Naive thymus-derived CD4-positive, alpha-beta T cell (primary cell): ENCODE results near the gene GCLM. TPM values are rescaled to one million over a fixed set of nuclear protein-coding genes. Genes with fewer than 3 reads are reported as not detected.

Experiments
- ATAC-seq: fragments of 150-1000 bp; cut with Tn5 transposase; 2 replicates; pipeline ENCODE4 v1.10.0; 2021; ENCODE audit warnings: mild to moderate bottlenecking, moderate library complexity
- CTCF ChIA-PET: fragments of 350-600 bp; sonication (Branson Sonifier 250); formaldehyde crosslinking; loops from one replicate; lab custom pipeline; 2021; ENCODE audit warnings: antibody characterized with exemption; lab: Charles Lee
- POLR2A ChIA-PET: fragments of 350-600 bp; sonication (Branson Sonifier 250); formaldehyde crosslinking; loops from one replicate; lab custom pipeline; 2021; ENCODE audit warnings: antibody characterized with exemption, inconsistent platforms; lab: Charles Lee
- DNase-seq, 9 donors: peaks; one replicate each; pipeline versions ENCODE4 v3.0.0 to v3.0.0-alpha.2; 2020 to 2022; ENCODE audit warnings: mixed read lengths in 1 of 9
- H3K27ac ChIP-seq: one replicate; pipeline ENCODE4 v1.7.0; 2013; ENCODE audit warnings: mild to moderate bottlenecking, low read depth, low read length, moderate library complexity
- H3K27me3 ChIP-seq, 2 donors: one replicate each; pipeline ENCODE4 v1.7.0; 2013; ENCODE audit warnings: low read length in 2 of 2, mild to moderate bottlenecking in 2 of 2, moderate library complexity in 2 of 2; ENCODE audit not compliant: control insufficient read depth in 2 of 2, insufficient read depth in 2 of 2
- H3K36me3 ChIP-seq, 3 experiments: 1 replicate in 2 of 3; 2 replicates in 1 of 3; pipeline ENCODE4 v1.7.0; 2013; ENCODE audit warnings: low read length in 3 of 3, mild to moderate bottlenecking in 3 of 3, moderate library complexity in 1 of 3; ENCODE audit not compliant: insufficient read depth in 3 of 3, control insufficient read depth in 2 of 3
- H3K4me1 ChIP-seq, 2 donors: one replicate each; pipeline ENCODE4 v1.7.0; 2013; ENCODE audit warnings: low read length in 2 of 2, mild to moderate bottlenecking in 2 of 2, moderate library complexity in 1 of 2; ENCODE audit not compliant: control insufficient read depth in 2 of 2, insufficient read depth in 2 of 2
- H3K4me3 ChIP-seq: 2 replicates; pipeline ENCODE4 v1.7.0; 2013; ENCODE audit warnings: mild to moderate bottlenecking, low read length
- H3K9me3 ChIP-seq, 3 experiments: 1 replicate in 2 of 3; 2 replicates in 1 of 3; pipeline ENCODE4 v1.7.0; 2013; ENCODE audit warnings: low read length in 3 of 3; ENCODE audit not compliant: control insufficient read depth in 2 of 3
- H3K27ac Mint-ChIP-seq, 9 donors: one replicate each; pipeline ENCODE4 v1.8.0; 2020 to 2022; ENCODE audit warnings: mixed read lengths in 9 of 9, mild to moderate bottlenecking in 8 of 9, moderate library complexity in 5 of 9, inconsistent platforms in 2 of 9
- H3K27me3 Mint-ChIP-seq, 5 donors: one replicate each; pipeline ENCODE4 v1.8.0; 2021 to 2022; ENCODE audit warnings: mixed read lengths in 5 of 5, mild to moderate bottlenecking in 1 of 5
- H3K36me3 Mint-ChIP-seq, 5 donors: one replicate each; pipeline ENCODE4 v1.8.0; 2020 to 2022; ENCODE audit warnings: mixed read lengths in 5 of 5, mild to moderate bottlenecking in 3 of 5, inconsistent platforms in 1 of 5
- H3K4me1 Mint-ChIP-seq, 7 donors: one replicate each; pipeline ENCODE4 v1.8.0; 2020 to 2022; ENCODE audit warnings: mixed read lengths in 7 of 7, mild to moderate bottlenecking in 3 of 7, inconsistent platforms in 1 of 7
- H3K4me3 Mint-ChIP-seq, 10 donors: one replicate each; pipeline ENCODE4 v1.8.0; 2020 to 2022; ENCODE audit warnings: mild to moderate bottlenecking in 10 of 10, mixed read lengths in 10 of 10, moderate library complexity in 6 of 10, inconsistent platforms in 2 of 10
- H3K9me3 Mint-ChIP-seq, 11 donors: one replicate each; pipeline ENCODE4 v1.8.0; 2020 to 2022; ENCODE audit warnings: mixed read lengths in 11 of 11, mild to moderate bottlenecking in 4 of 11, inconsistent platforms in 1 of 11, moderate library complexity in 1 of 11
- intact Hi-C, 2 donors: fragments of 100-400 bp; cut with micrococcal nuclease; formaldehyde crosslinking; loops; one replicate each; pipeline ENCODE4 v1.15.1; 2023
- microRNA-seq: library from miRNA; unstranded; fragments of <30 nt; microRNA quantifications from one replicate; pipeline ENCODE4 v1.2.0, GENCODE V29; 2022; ENCODE audit warnings: borderline microRNAs expressed
- polyA plus RNA-seq, 2 donors: library from polyadenylated mRNA; unstranded; fragments of 300-500 nt; fragmentation: Illumina TruSeq; gene quantifications; one replicate each; pipeline ENCODE4 v1.2.3, GENCODE V29; 2021
- total RNA-seq, 6 experiments: library from RNA in 5 of 6; stranded (reverse) in 5 of 6; gene quantifications; 1 replicate in 5 of 6; 2 replicates in 1 of 6; pipeline ENCODE4 v1.2.3 and lab custom pipeline; 2021 to 2026

Gene GCLM
- total and polyA plus RNA-seq, 7 experiments from 2014 or later = 6.4 to 23.8 (median 11.5) TPM

GRCh38 chr1:93839753-93840152 is 69.5 kb downstream of the GCLM start:
- ChIA-PET CTCF (no interaction called here), POLR2A (no interaction called here)
- H3K27me3 Mint-ChIP-seq = peaks cover 0 to 5% (median 3%) of the 10 kb centered on the region in 5 donors
- H3K27ac Mint-ChIP-seq = peak overlapping the region in 1 of 9 donors; percentile 11
- intact Hi-C loops = loop anchor here (5.0 to 10.0 kb wide), 3 partner anchors 537 to 1355 kb away; partner anchors contain the start of gene GFI1 (in 1 of the 2)
- peaks cover 3 to 6% (median 3%) of the 10 kb centered on the region in 5 donors for H3K36me3 Mint-ChIP-seq
- no peak overlapping the region for H3K4me3 Mint-ChIP-seq
- H3K9me3 Mint-ChIP-seq = peaks cover 0 to 5% (median 2%) of the 10 kb centered on the region in 11 donors
- H3K9me3 ChIP-seq = no peaks in the 10 kb centered on the region
- peaks cover 6 to 12% (median 6%) of the 10 kb centered on the region in 7 donors for H3K4me1 Mint-ChIP-seq
- H3K27ac ChIP-seq = no peak overlapping the region
- no peak overlapping the region for H3K4me3 ChIP-seq
- H3K27me3 ChIP-seq = no peaks in the 10 kb centered on the region
- DNase-seq (no peak), ATAC-seq (no peak)
- no peaks in the 10 kb centered on the region for H3K36me3 ChIP-seq
- H3K4me1 ChIP-seq = peaks cover 0 to 8% of the 10 kb centered on the region in 2 donors

GRCh38 chr1:93839307-93839706 is 69.9 kb downstream of the GCLM start:
- Histone ChIP-seq H3K27ac (no peak overlapping the region), H3K9me3 (no peaks in the 10 kb centered on the region), H3K27me3 (no peaks in the 10 kb centered on the region), H3K4me3 (no peak overlapping the region), H3K4me1 (peaks cover 0 to 4% of the 10 kb centered on the region in 2 donors), H3K36me3 (no peaks in the 10 kb centered on the region)
- H3K9me3 Mint-ChIP-seq = peaks cover 1 to 8% (median 6%) of the 10 kb centered on the region in 11 donors
- H3K27ac Mint-ChIP-seq = no peak overlapping the region
- no peak overlapping the region for H3K4me3 Mint-ChIP-seq
- ATAC-seq (peak; percentile 44), DNase-seq (no peak)
- H3K36me3 Mint-ChIP-seq = peaks cover 3 to 11% (median 7%) of the 10 kb centered on the region in 5 donors
- H3K4me1 Mint-ChIP-seq = peaks cover 2 to 7% (median 3%) of the 10 kb centered on the region in 7 donors
- H3K27me3 Mint-ChIP-seq = peaks cover 0 to 5% (median 3%) of the 10 kb centered on the region in 5 donors
- ChIA-PET POLR2A (no interaction called here), CTCF (no interaction called here)
- intact Hi-C loops = no loop called here

GRCh38 chr1:93837961-93838360 is 71.3 kb downstream of the GCLM start:
- H3K36me3 ChIP-seq = no peaks in the 10 kb centered on the region
- H3K27ac ChIP-seq = no peak overlapping the region
- Mint-ChIP-seq H3K27me3 (peaks cover 0 to 5% (median 3%) of the 10 kb centered on the region in 5 donors), H3K4me3 (no peak overlapping the region), H3K4me1 (peaks cover 0 to 6% (median 0%) of the 10 kb centered on the region in 7 donors), H3K36me3 (peaks cover 8 to 16% (median 12%) of the 10 kb centered on the region in 5 donors), H3K9me3 (peaks cover 5 to 17% (median 12%) of the 10 kb centered on the region in 11 donors), H3K27ac (no peak overlapping the region)
- ChIA-PET POLR2A (no interaction called here), CTCF (no interaction called here)
- no peak for ATAC-seq
- DNase-seq = no peak
- H3K9me3 ChIP-seq = peaks cover 0 to 4% (median 0%) of the 10 kb centered on the region in 3 experiments
- no peak overlapping the region for H3K4me3 ChIP-seq
- H3K4me1 ChIP-seq = no peaks in the 10 kb centered on the region
- H3K27me3 ChIP-seq = no peaks in the 10 kb centered on the region
- intact Hi-C loops = no loop called here

Small RNAs within 50 kb of the gene (microRNA-seq; reads per million reads assigned to microRNA genes)
- gene MIR760 = 8.3 reads per million, percentile 15 among the genes with 10 or more reads in this experiment

Other genes with a start within 250 kb of the GCLM start
- 1 to 10 TPM in 1 of 5 experiments, under 1 TPM in 4; 0.75 to 1.7 (median 0.85) TPM for gene BCAR3, start 227.6 kb downstream of the GCLM start, total RNA-seq
- gene BCAR3, start 227.6 kb downstream of the GCLM start, polyA plus RNA-seq = under 1 TPM; 0.22 to 0.31 TPM
- 10 to 100 TPM; 51.8 to 84.2 (median 77.5) TPM for gene DNTTIP2, start 30.2 kb downstream of the GCLM start, total RNA-seq
- gene DNTTIP2, start 30.2 kb downstream of the GCLM start, polyA plus RNA-seq = 10 to 100 TPM; 83.6 to 86.4 TPM
- not detected for gene ABCA4, start 211.7 kb upstream of the GCLM start, total RNA-seq
- not detected for gene ABCA4, start 211.7 kb upstream of the GCLM start, polyA plus RNA-seq